Spleen (tissue), 11 donors: ENCODE results near the gene NXN. TPM values are rescaled to one million over a fixed set of nuclear protein-coding genes. Genes with fewer than 3 reads are reported as not detected.

Source experiments
- DNase-seq: peaks from one replicate; pipeline ENCODE4 v3.0.0-alpha.2; 2020
- H3K27ac ChIP-seq, 8 donors: fragments of 200-600 bp; sonication (generic) in 7 of 8; 1 replicate in 4 of 8; 2 replicates in 4 of 8; pipeline versions ENCODE4 v1.5.0 to v1.8.0; 2016 to 2021; ENCODE audit warnings: inconsistent platforms in 4 of 8, mild to moderate bottlenecking in 4 of 8, moderate library complexity in 1 of 8
- H3K27me3 ChIP-seq, 7 donors: fragments of 200-600 bp; sonication (generic) in 6 of 7; replicated peaks in 1 of 7; 1 replicate in 4 of 7; 2 replicates in 3 of 7; pipeline versions ENCODE4 v1.5.0 to v1.8.0; 2016 to 2021; ENCODE audit warnings: inconsistent platforms in 3 of 7, mild to moderate bottlenecking in 1 of 7
- H3K36me3 ChIP-seq, 6 donors: fragments of 200-600 bp; sonication (generic) in 5 of 6; 1 replicate in 4 of 6; 2 replicates in 2 of 6; pipeline versions ENCODE4 v1.5.0 to v1.8.0; 2016 to 2021; ENCODE audit warnings: inconsistent platforms in 2 of 6
- H3K4me1 ChIP-seq, 6 donors: fragments of 200-600 bp; sonication (generic) in 5 of 6; 1 replicate in 3 of 6; 2 replicates in 3 of 6; pipeline versions ENCODE4 v1.5.0 to v1.8.0; 2016 to 2021; ENCODE audit warnings: inconsistent platforms in 3 of 6
- H3K4me3 ChIP-seq, 8 donors: fragments of 200-600 bp; sonication (generic) in 7 of 8; 1 replicate in 4 of 8; 2 replicates in 4 of 8; pipeline versions ENCODE4 v1.5.0 to v1.8.0; 2016 to 2021; ENCODE audit warnings: inconsistent platforms in 4 of 8, mild to moderate bottlenecking in 4 of 8, moderate library complexity in 2 of 8
- H3K9me3 ChIP-seq, 8 donors: fragments of 200-600 bp; sonication (generic) in 7 of 8; 1 replicate in 4 of 8; 2 replicates in 4 of 8; pipeline versions ENCODE4 v1.5.0 to v1.8.0; 2016 to 2021; ENCODE audit warnings: inconsistent platforms in 4 of 8
- POLR2A ChIP-seq, 3 donors: fragments of 450-650 bp; IDR thresholded peaks; one replicate each; pipeline ENCODE4 v1.5.1; 2017; ENCODE audit warnings: antibody characterized with exemption in 3 of 3, mild to moderate bottlenecking in 1 of 3
- POLR2AphosphoS5 ChIP-seq, 3 donors: sonication (generic); formaldehyde crosslinking; IDR thresholded peaks; one replicate each; pipeline ENCODE4 v1.5.1; 2017; ENCODE audit warnings: antibody characterized with exemption in 3 of 3
- WGBS, 5 donors: extraction: QIAGEN DNeasy Blood & Tissue Kit in 3 of 5; methylation state at CpG; one replicate each; pipeline versions ENCODE4 v1.1.5 to v1.1.7; 2013 to 2018; 5-methylcytosine and 5-hydroxymethylcytosine counted together
- intact Hi-C: fragments of 100-400 bp; cut with DNase I; formaldehyde crosslinking; loops from one replicate; pipeline ENCODE4 v1.15.0; 2023; ENCODE audit warnings: low total_unique reads
- polyA plus RNA-seq, 3 donors: library from polyadenylated mRNA; stranded (reverse); fragments of 200-250 nt; gene quantifications; one replicate each; pipeline ENCODE4 v1.2.1, GENCODE V29; 2013
- total RNA-seq, 7 donors: library from RNA; depleted of rRNA in 3 of 7; stranded (reverse); fragments of >200 nt in 3 of 7; fragmentation: NEBNext Ultra II Directional in 4 of 7; extraction: Animal tissue kit (Norgen Biotek cat#: 25700) in 4 of 7; gene quantifications; one replicate each; pipeline versions ENCODE4 v1.1.0 to v1.2.1, GENCODE V29; 2016 to 2021
- TF ChIP-seq, protein P1 (sequence below), 11 experiments: fragments of 200-600 bp in 7 of 11; fragments of 450-650 bp in 4 of 11; sonication (generic) in 4 of 11; IDR thresholded peaks in 8 of 11; conservative IDR thresholded peaks in 3 of 11; 1 replicate in 7 of 11; 2 replicates in 4 of 11; pipeline versions ENCODE4 v1.4.0 to v1.8.0; 2016 to 2021; ENCODE audit warnings: antibody characterized with exemption in 11 of 11, inconsistent platforms in 4 of 11, mild to moderate bottlenecking in 1 of 11
- donor health status: healthy with polysubstance abuse.
- donor health status: DM: no; HTN: no; CAD: no; lungs with moderate emphysema.
- donor health status: DM: no; HTN: no; CAD: no.
- donor health status: Bipolar disorder and iron deficiency.
- donor health status: healthy.
- donor health status: DM: no; HTN: no; CAD: no.
- donor health status: DM: yes; HTN: yes; CAD: no.

NXN gene
- total and polyA plus RNA-seq, 10 donors, result 3.9 to 21.4 (median 10.3) TPM

- intact Hi-C loops, result no loop called here
- H3K4me3 ChIP-seq, result no peak overlapping the region
- peaks cover 0 to 34% (median 22%) of the 10 kb centered on the region in 8 donors for H3K9me3 ChIP-seq
- no peaks in the 10 kb centered on the region for H3K27me3 ChIP-seq
- TF ChIP-seq, protein P1, sequence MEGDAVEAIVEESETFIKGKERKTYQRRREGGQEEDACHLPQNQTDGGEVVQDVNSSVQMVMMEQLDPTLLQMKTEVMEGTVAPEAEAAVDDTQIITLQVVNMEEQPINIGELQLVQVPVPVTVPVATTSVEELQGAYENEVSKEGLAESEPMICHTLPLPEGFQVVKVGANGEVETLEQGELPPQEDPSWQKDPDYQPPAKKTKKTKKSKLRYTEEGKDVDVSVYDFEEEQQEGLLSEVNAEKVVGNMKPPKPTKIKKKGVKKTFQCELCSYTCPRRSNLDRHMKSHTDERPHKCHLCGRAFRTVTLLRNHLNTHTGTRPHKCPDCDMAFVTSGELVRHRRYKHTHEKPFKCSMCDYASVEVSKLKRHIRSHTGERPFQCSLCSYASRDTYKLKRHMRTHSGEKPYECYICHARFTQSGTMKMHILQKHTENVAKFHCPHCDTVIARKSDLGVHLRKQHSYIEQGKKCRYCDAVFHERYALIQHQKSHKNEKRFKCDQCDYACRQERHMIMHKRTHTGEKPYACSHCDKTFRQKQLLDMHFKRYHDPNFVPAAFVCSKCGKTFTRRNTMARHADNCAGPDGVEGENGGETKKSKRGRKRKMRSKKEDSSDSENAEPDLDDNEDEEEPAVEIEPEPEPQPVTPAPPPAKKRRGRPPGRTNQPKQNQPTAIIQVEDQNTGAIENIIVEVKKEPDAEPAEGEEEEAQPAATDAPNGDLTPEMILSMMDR (IDR thresholded peaks at IDR 0.05 in 8 of 11, conservative IDR thresholded peaks at IDR 0.05 in 3 of 11), result no peak
- TF ChIP-seq POLR2A (IDR thresholded peaks at IDR 0.05) (no peak), POLR2AphosphoS5 (IDR thresholded peaks at IDR 0.05) (no peak)
- DNase-seq, result no peak
- H3K36me3 ChIP-seq, result no peaks in the 10 kb centered on the region
- WGBS, 5 donors, result 77 to 91% (median 83%) methylated on average over 13 of the region's 13 CpGs
- peaks cover 6 to 16% (median 10%) of the 10 kb centered on the region in 6 donors for H3K4me1 ChIP-seq
- no peak overlapping the region for H3K27ac ChIP-seq
Observed at GRCh38 chr17:992933-993332, 13.4 kb upstream of the NXN start.

DNA sequence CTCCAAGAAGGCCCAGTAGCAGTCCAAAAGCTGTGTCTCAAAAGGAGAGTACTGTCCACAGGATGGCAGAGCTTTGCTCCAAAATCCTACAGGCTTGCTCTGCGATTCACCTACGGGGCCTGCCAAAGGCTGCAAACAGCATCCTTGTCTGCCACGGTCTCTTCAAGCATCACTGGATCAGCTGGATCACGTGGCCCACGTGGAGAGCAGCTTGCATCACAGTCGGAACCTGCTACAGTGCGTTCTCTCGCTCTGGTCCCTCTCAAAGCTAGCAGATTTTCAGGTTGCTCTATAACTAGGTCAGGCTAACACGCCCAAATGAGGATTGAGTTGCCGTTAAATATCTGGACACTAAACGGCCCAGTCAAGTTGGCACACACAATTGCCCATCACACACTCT, 9.0 kb upstream of the NXN start:
- Histone ChIP-seq H3K4me1 (no peaks in the 10 kb centered on the region), H3K9me3 (peaks cover 0 to 16% (median 12%) of the 10 kb centered on the region in 8 donors), H3K36me3 (no peaks in the 10 kb centered on the region), H3K27me3 (no peaks in the 10 kb centered on the region), H3K27ac (no peak overlapping the region), H3K4me3 (no peak overlapping the region)
- 79 to 92% (median 91%) methylated on average over 11 of the region's 11 CpGs for WGBS, 5 donors
- intact Hi-C loops, result no loop called here
- no peak for DNase-seq
- TF ChIP-seq, protein P1 (IDR thresholded peaks at IDR 0.05 in 8 of 11, conservative IDR thresholded peaks at IDR 0.05 in 3 of 11), result no peak
- TF ChIP-seq POLR2AphosphoS5 (IDR thresholded peaks at IDR 0.05) (no peak), POLR2A (IDR thresholded peaks at IDR 0.05) (no peak)

DNA sequence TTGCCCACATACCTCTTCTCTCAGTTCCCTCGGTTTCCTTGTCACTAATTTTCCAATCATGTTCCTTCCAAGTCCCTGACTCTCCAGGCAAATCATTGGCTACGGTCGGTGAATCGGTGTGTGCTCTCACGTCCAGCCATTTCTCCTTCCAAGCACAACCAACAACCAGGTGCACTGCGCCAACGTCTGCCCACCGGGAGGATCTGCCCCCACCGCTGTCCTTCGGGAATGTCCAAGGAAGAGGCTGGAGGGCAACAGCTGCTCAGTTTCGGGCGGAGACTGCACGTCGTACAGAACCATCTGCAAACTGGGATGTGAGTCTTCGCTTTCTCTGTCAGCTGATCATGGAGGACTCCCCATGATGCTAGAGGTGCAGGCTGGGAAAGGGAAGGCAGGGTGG, 8.4 kb upstream of the NXN start:
- intact Hi-C loops, result no loop called here
- WGBS, 5 donors, result 91 to 94% (median 93%) methylated on average over 15 of the region's 15 CpGs

DNA sequence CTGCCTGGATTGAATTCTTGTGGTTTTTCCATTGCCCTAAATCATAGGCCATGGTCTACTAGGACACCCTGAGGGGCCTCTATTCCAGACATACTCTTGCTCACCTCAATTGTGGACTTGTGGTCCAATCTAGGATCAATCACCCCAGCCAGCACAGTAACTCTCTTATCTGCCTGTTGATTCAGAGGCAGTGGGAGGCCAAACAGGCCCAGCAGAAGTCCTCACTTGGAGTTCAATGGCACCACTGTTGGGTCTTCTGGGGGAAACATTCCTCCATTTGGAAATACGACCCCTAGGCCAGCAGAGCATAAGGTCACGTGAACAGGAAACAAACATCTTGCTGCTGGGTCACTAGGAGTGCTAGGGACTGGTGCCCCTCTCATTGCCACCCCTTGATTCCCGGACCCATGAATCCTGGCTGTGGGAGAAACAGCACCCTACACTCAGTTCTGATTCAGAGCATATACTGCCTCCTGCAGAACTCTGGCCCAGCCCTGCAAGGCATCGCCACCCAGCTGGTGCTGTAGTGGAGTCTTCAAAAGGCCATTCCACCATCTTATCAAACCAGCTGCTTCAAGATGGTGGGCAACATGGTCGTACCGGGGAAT, 6.8 kb upstream of the NXN start:
- H3K27me3 ChIP-seq, result no peaks in the 10 kb centered on the region
- DNase-seq, result no peak
- no peaks in the 10 kb centered on the region for H3K9me3 ChIP-seq
- TF ChIP-seq POLR2AphosphoS5 (IDR thresholded peaks at IDR 0.05) (no peak), POLR2A (IDR thresholded peaks at IDR 0.05) (no peak)
- TF ChIP-seq, protein P1 (IDR thresholded peaks at IDR 0.05 in 8 of 11, conservative IDR thresholded peaks at IDR 0.05 in 3 of 11), result no peak
- H3K36me3 ChIP-seq, result no peaks in the 10 kb centered on the region
- intact Hi-C loops, result no loop called here
- H3K4me3 ChIP-seq, result no peak overlapping the region
- WGBS, 5 donors, result 75 to 92% (median 91%) methylated on average over 4 to 6 of the region's 6 CpGs
- H3K4me1 ChIP-seq, result peaks cover 0 to 2% (median 0%) of the 10 kb centered on the region in 6 donors
- no peak overlapping the region for H3K27ac ChIP-seq

More for the DNA sequence above, 8.4 kb upstream of the NXN start:
- Histone ChIP-seq H3K4me1 (no peaks in the 10 kb centered on the region), H3K27ac (no peak overlapping the region), H3K27me3 (no peaks in the 10 kb centered on the region), H3K9me3 (peaks cover 0 to 9% (median 9%) of the 10 kb centered on the region in 8 donors), H3K4me3 (no peak overlapping the region), H3K36me3 (no peaks in the 10 kb centered on the region)
- no peak for TF ChIP-seq POLR2A (IDR thresholded peaks at IDR 0.05)
- TF ChIP-seq, protein P1 (IDR thresholded peaks at IDR 0.05 in 8 of 11, conservative IDR thresholded peaks at IDR 0.05 in 3 of 11), result no peak
- TF ChIP-seq POLR2AphosphoS5 (IDR thresholded peaks at IDR 0.05), result no peak
- DNase-seq, result no peak
